Measurements from ENCODE around the gene P2RY4.

GRCh38 chrX:70234355-70234754 is 25.6 kb downstream of the P2RY4 start, which contains the start of gene AWAT1:
- TF ChIP-seq CTCF (IDR thresholded peaks at IDR 0.05) (no peak), POLR2AphosphoS5 (IDR thresholded peaks at IDR 0.05) (no peak), EP300 (IDR thresholded peaks at IDR 0.05) (no peak), POLR2A (IDR thresholded peaks at IDR 0.05) (no peak)
